ENCODE results near the gene GTF2F2.

DNA sequence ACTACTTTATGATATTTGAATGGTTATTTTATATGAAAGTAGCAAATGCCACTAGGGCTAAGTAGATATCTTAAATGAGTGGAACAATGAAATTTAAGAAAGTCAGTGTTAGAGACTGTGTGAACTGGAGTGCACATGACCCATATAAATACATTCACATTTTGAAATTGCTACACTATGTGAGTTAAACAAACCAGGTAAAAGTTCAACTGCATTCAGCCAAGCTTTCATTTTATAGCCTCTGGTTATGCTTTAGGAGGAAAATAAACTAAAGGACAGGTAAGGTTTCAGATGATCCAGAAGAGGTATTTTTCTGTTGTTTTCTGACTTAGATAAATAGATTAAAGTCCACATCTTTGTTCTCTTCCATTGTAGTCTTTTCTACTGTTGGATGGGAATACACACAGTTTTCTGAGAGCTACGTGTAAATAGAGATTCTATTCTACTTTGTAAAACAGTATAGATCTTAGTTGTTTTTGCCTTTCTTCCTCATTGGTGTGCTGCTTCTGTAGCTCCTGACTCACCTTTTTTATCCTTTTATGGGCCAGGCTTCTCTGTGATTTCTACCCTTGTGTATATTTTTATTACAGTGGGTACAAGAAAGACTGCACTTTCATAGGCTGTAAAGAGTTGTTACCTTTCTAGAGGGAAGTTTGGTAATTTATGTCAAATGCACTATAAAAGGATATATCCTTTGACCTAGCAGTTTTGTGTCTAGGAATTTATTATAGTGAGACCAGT, 135.1 kb downstream of the GTF2F2 start:
- TF ChIP-seq, protein P1, sequence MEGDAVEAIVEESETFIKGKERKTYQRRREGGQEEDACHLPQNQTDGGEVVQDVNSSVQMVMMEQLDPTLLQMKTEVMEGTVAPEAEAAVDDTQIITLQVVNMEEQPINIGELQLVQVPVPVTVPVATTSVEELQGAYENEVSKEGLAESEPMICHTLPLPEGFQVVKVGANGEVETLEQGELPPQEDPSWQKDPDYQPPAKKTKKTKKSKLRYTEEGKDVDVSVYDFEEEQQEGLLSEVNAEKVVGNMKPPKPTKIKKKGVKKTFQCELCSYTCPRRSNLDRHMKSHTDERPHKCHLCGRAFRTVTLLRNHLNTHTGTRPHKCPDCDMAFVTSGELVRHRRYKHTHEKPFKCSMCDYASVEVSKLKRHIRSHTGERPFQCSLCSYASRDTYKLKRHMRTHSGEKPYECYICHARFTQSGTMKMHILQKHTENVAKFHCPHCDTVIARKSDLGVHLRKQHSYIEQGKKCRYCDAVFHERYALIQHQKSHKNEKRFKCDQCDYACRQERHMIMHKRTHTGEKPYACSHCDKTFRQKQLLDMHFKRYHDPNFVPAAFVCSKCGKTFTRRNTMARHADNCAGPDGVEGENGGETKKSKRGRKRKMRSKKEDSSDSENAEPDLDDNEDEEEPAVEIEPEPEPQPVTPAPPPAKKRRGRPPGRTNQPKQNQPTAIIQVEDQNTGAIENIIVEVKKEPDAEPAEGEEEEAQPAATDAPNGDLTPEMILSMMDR (conservative IDR thresholded peaks at IDR 0.05; ENCODE audit: low read length) = no peak
- TF ChIP-seq EZH2phosphoT487 (IDR thresholded peaks at IDR 0.05; ENCODE audit: borderline replicate concordance, low read depth, low read length) = no peak
